ENCODE results near the gene EPN2. TPM values are rescaled to one million over a fixed set of nuclear protein-coding genes. Genes with fewer than 3 reads are reported as not detected.

Gene EPN2
- total RNA-seq, 4 donors from 2014 or later, result 25.6 to 145 (median 84.1) TPM

DNA sequence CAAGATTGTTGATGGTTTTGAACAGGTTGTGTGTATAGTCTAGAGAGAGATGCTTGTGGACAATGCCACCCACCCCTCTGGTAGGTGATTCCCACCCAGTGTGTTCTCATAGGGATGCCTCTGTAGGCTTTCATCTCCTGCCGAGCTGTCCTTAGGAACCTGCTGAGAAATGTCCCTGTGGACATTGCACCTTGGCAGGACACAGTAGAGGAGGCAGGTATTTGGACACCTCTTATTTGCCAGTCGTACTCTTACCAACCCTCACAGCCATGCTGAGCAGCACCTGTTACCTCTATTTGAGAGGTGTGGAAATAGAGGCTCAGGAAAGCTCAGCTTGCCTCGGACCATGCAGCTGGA, 33.2 kb downstream of the EPN2 start:
- Histone ChIP-seq H3K4me1 (peaks cover 6 to 43% of the 10 kb centered on the region in 2 donors), H3K9me3 (no peaks in the 10 kb centered on the region), H3K4me3 (no peak overlapping the region), H3K27me3 (no peaks in the 10 kb centered on the region), H3K27ac (peak overlapping the region; percentile 23 to 88), H3K36me3 (no peaks in the 10 kb centered on the region)
- no peak for DNase-seq
- TF ChIP-seq, protein P1, sequence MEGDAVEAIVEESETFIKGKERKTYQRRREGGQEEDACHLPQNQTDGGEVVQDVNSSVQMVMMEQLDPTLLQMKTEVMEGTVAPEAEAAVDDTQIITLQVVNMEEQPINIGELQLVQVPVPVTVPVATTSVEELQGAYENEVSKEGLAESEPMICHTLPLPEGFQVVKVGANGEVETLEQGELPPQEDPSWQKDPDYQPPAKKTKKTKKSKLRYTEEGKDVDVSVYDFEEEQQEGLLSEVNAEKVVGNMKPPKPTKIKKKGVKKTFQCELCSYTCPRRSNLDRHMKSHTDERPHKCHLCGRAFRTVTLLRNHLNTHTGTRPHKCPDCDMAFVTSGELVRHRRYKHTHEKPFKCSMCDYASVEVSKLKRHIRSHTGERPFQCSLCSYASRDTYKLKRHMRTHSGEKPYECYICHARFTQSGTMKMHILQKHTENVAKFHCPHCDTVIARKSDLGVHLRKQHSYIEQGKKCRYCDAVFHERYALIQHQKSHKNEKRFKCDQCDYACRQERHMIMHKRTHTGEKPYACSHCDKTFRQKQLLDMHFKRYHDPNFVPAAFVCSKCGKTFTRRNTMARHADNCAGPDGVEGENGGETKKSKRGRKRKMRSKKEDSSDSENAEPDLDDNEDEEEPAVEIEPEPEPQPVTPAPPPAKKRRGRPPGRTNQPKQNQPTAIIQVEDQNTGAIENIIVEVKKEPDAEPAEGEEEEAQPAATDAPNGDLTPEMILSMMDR (IDR thresholded peaks at IDR 0.05), result no peak
- no peak for TF ChIP-seq POLR2A (IDR thresholded peaks at IDR 0.05)
- intact Hi-C loops (cut with DNase I; ENCODE audit: low total_unique reads), result no loop called here

DNA sequence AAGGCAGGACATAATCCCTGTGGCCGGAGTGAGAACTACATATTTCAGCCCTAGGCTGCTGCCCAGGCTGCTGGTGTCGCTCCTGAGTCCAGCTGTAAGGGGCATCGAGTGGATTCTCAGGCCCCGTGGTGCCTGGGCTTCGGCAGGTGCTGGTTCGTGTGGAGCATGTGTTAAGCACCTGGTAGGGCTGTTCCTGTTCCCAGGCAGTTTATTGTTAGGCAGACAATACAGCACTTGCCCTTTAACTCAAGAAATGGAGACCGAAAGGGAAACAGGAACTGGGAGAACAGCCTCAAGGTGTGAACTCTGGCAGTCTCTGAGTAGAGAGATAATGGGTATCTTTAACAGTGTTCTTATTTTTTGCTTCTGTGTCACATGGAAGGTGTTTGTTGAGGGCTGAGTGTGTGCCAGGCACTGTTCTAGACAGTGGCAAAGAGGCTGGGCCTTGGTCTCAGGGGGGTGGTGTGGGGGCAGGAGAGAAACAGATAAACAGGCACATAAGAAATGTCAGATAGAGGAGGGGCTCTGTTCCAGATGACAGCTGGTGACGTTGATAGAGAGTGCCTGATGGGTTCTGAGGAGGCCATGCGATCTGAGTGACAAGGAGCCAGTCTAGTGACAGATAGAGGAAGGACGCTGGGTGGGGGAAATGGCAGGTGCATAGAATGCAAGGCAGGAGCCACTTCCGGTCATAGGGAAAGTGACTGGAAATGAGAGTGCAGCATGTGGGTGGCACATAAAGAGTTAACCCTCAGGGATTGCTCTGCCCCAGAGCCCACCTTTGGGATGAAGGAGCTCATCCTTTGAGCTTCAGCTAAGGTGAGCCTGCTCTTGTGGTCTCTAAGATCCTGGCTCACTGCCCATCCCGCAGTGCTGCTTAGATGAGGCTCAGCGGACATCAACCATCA, 33.8 kb downstream of the EPN2 start:
- Histone ChIP-seq H3K36me3 (no peaks in the 10 kb centered on the region), H3K4me3 (no peak overlapping the region), H3K9me3 (no peaks in the 10 kb centered on the region), H3K27me3 (no peaks in the 10 kb centered on the region), H3K27ac (peak overlapping the region; percentile 23 to 88), H3K4me1 (peaks cover 6 to 37% of the 10 kb centered on the region in 2 donors)
- intact Hi-C loops (cut with DNase I; ENCODE audit: low total_unique reads), result no loop called here
- TF ChIP-seq, protein P1 (IDR thresholded peaks at IDR 0.05), result no peak
- TF ChIP-seq POLR2A (IDR thresholded peaks at IDR 0.05), result no peak
- no peak for DNase-seq

- no peaks in the 10 kb centered on the region for H3K9me3 ChIP-seq
- H3K27me3 ChIP-seq, result no peaks in the 10 kb centered on the region
- no peak overlapping the region for H3K4me3 ChIP-seq
- peaks cover 6 to 36% of the 10 kb centered on the region in 2 donors for H3K4me1 ChIP-seq
- H3K36me3 ChIP-seq, result no peaks in the 10 kb centered on the region
- peak in 1 of 2 donors; percentile 42 for DNase-seq
- no peak for TF ChIP-seq POLR2A (IDR thresholded peaks at IDR 0.05)
- TF ChIP-seq, protein P1 (IDR thresholded peaks at IDR 0.05), result no peak
- peak overlapping the region; percentile 23 to 88 for H3K27ac ChIP-seq
- intact Hi-C loops (cut with DNase I; ENCODE audit: low total_unique reads), result no loop called here
Measured at GRCh38 chr17:19271780-19272357, 34.7 kb downstream of the EPN2 start.

GRCh38 chr17:19273731-19274130, 36.6 kb downstream of the EPN2 start:
- intact Hi-C loops (cut with DNase I; ENCODE audit: low total_unique reads), result no loop called here
- no peaks in the 10 kb centered on the region for H3K9me3 ChIP-seq
- TF ChIP-seq, protein P1 (IDR thresholded peaks at IDR 0.05), result no peak
- no peak for TF ChIP-seq POLR2A (IDR thresholded peaks at IDR 0.05)
- peaks cover 1 to 27% of the 10 kb centered on the region in 2 donors for H3K4me1 ChIP-seq
- H3K27ac ChIP-seq, result peak overlapping the region in 1 of 2 donors; percentile 88
- no peak for DNase-seq
- H3K27me3 ChIP-seq, result no peaks in the 10 kb centered on the region
- no peaks in the 10 kb centered on the region for H3K36me3 ChIP-seq
- H3K4me3 ChIP-seq, result no peak overlapping the region

DNA sequence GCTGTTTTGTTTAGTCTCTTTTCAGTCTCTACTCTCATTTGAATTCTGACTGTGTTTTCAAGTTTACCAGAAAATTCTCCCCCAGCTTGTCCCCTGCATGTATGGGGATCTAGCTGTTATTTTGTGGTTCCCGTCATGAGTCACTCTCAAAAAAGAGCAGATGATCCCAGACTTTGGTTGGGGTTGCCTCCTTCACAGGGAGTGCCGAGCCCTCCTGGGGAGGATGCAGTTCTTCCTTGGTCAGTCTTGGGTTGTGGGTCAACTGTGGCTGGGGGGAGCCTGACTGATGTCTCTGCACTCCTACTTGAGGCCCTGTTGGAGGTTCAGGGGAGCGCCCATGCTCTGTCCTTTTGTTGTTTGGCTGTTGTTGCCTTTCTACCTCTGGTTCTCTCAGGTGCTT, 37.7 kb downstream of the EPN2 start:
- Histone ChIP-seq H3K27me3 (no peaks in the 10 kb centered on the region), H3K9me3 (no peaks in the 10 kb centered on the region), H3K4me3 (no peak overlapping the region), H3K27ac (peak overlapping the region in 1 of 2 donors; percentile 88), H3K4me1 (peaks cover 0 to 17% of the 10 kb centered on the region in 2 donors), H3K36me3 (no peaks in the 10 kb centered on the region)
- no peak for DNase-seq
- intact Hi-C loops (cut with DNase I; ENCODE audit: low total_unique reads), result no loop called here
- no peak for TF ChIP-seq POLR2A (IDR thresholded peaks at IDR 0.05)
- TF ChIP-seq, protein P1 (IDR thresholded peaks at IDR 0.05), result no peak

All from uterus (tissue), 4 donors.